ENCODE data around the gene PKP2. TPM values are rescaled to one million over a fixed set of nuclear protein-coding genes. Genes with fewer than 3 reads are reported as not detected.

Gene PKP2
- total RNA-seq, 2 experiments from 2014 or later: not detected

DNA sequence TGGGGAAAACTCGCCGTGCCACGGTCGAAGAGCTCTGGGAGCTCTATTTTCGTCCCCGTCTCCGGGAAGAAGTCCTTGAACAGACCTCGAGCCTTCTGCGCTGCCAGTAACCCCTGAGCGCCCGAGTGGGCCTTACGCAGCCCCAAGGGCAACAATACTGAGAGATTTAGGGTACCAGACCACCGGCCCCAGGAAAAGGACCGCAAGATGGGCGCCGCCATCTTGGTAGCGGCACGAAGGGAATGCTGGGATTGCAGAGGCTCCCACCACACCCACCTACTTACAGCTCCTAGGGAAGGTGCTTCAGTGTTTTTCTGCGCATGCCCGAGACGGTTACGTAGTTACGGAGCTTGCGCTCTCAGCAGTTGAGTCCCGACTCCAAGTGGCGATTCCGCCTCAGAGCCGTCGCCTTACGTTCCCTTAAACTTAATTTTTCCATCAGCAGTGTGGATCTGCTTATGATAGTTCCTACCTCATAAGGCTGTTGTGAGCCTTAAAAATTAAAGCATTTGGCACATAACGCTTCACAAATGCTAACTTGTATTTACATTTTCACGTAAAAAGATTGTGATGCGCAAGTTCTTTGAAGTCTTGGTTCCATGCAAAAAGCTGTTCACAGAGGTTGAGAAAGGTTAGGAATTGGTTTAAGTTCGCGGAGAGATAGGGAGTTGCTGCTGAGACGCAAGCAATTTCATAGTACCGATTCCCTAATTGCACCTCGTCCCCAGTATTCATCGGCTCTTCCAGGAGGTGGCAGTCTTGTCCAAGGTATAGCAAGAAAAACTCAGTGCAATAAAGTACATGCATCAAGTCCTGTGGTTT is 140.7 kb downstream of the PKP2 start, which contains the start of gene YARS2:
YARS2 (minus strand) TSS at position 244 of the 822 bp plus-strand sequence; CDS start at position 221, 23 bp downstream.
- intact Hi-C loops (cut with micrococcal nuclease; ENCODE audit: unreplicated experiment): loop anchor here (1.0 to 2.0 kb wide), 5 partner anchors 77 to 1266 kb away; partner anchors contain the start of genes ALG10 and DNM1L
- Histone ChIP-seq H3K36me3 (ENCODE audit: insufficient read depth, low read length) (peaks cover 33% of the 10 kb centered on the region), H3K9me3 (ENCODE audit: low read length) (no peaks in the 10 kb centered on the region), H4K20me1 (ENCODE audit: insufficient read depth, low read length) (0 out of 2 replicates have a peak, but pooled peaks cover 6% of the 10 kb centered on the region), H3K9me2 (ENCODE audit: insufficient read depth, low read length) (no peaks in the 10 kb centered on the region), H3K4me3 (ENCODE audit: low read depth, low read length, poor library complexity, severe bottlenecking) (peak within 1 kb of the TSS; percentile 85), H3K4me1 (ENCODE audit: insufficient read depth, low read length, poor library complexity, severe bottlenecking) (peaks cover 22% of the 10 kb centered on the region), H3K79me2 (ENCODE audit: insufficient read depth, low read depth, low read length) (peaks cover 31% of the 10 kb centered on the region), H3K4me2 (ENCODE audit: low read length) (peak within 1 kb of the TSS; percentile 97), H2AFZ (ENCODE audit: low read length) (peak within 1 kb of the TSS; percentile 100), H3K27ac (ENCODE audit: low read depth, low read length, poor library complexity, severe bottlenecking) (peak within 1 kb of the TSS; percentile 75)
- peak; percentile 99 for DNase-seq (ENCODE audit: low spot score)
- TF ChIP-seq, protein P1, sequence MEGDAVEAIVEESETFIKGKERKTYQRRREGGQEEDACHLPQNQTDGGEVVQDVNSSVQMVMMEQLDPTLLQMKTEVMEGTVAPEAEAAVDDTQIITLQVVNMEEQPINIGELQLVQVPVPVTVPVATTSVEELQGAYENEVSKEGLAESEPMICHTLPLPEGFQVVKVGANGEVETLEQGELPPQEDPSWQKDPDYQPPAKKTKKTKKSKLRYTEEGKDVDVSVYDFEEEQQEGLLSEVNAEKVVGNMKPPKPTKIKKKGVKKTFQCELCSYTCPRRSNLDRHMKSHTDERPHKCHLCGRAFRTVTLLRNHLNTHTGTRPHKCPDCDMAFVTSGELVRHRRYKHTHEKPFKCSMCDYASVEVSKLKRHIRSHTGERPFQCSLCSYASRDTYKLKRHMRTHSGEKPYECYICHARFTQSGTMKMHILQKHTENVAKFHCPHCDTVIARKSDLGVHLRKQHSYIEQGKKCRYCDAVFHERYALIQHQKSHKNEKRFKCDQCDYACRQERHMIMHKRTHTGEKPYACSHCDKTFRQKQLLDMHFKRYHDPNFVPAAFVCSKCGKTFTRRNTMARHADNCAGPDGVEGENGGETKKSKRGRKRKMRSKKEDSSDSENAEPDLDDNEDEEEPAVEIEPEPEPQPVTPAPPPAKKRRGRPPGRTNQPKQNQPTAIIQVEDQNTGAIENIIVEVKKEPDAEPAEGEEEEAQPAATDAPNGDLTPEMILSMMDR (conservative IDR thresholded peaks at IDR 0.05; ENCODE audit: low read length): peak; percentile 99
- no peak for TF ChIP-seq EZH2phosphoT487 (IDR thresholded peaks at IDR 0.05; ENCODE audit: borderline replicate concordance, low read depth, low read length)
- CTCF ChIA-PET (ENCODE audit: unreplicated experiment): interaction anchor here (0.6 to 2.0 kb wide), 11 partner anchors 11 to 1103 kb away, joined by 3 to 6 read pairs (median 4); no protein-coding TSS in a partner anchor
- BruUV-seq (replicated peaks): TSS peak; percentile 70
- POLR2A ChIA-PET: interaction anchor here (0.5 to 2.1 kb wide), 20 partner anchors 10 to 1267 kb away, joined by 3 to 13 read pairs (median 4); partner anchors contain the start of gene ALG10

GRCh38 chr12:32755051-32755653 is 141.4 kb downstream of the PKP2 start:
- Histone ChIP-seq H3K36me3 (ENCODE audit: insufficient read depth, low read length) (peaks cover 41% of the 10 kb centered on the region), H4K20me1 (ENCODE audit: insufficient read depth, low read length) (0 out of 2 replicates have a peak, but pooled peaks cover 6% of the 10 kb centered on the region), H2AFZ (ENCODE audit: low read length) (peak overlapping the region; percentile 100), H3K9me2 (ENCODE audit: insufficient read depth, low read length) (no peaks in the 10 kb centered on the region), H3K4me3 (ENCODE audit: low read depth, low read length, poor library complexity, severe bottlenecking) (peak overlapping the region; percentile 85), H3K79me2 (ENCODE audit: insufficient read depth, low read depth, low read length) (peaks cover 31% of the 10 kb centered on the region), H3K9me3 (ENCODE audit: low read length) (no peaks in the 10 kb centered on the region), H3K27ac (ENCODE audit: low read depth, low read length, poor library complexity, severe bottlenecking) (peak overlapping the region; percentile 75), H3K4me1 (ENCODE audit: insufficient read depth, low read length, poor library complexity, severe bottlenecking) (peaks cover 22% of the 10 kb centered on the region), H3K4me2 (ENCODE audit: low read length) (peak overlapping the region; percentile 87)
- intact Hi-C loops (cut with micrococcal nuclease; ENCODE audit: unreplicated experiment): loop anchor here (1.0 to 2.0 kb wide), 4 partner anchors 76 to 1267 kb away; partner anchors contain the start of genes ALG10 and DNM1L
- DNase-seq (ENCODE audit: low spot score): peak; percentile 91
- BruUV-seq (replicated peaks): no TSS peak
- no peak for TF ChIP-seq EZH2phosphoT487 (IDR thresholded peaks at IDR 0.05; ENCODE audit: borderline replicate concordance, low read depth, low read length)
- TF ChIP-seq, protein P1 (conservative IDR thresholded peaks at IDR 0.05; ENCODE audit: low read length): peak; percentile 92
- ChIA-PET POLR2A (interaction anchor here (0.7 to 2.1 kb wide), 14 partner anchors 9 to 1267 kb away, joined by 3 to 13 read pairs (median 4); partner anchors contain the start of gene ALG10), CTCF (ENCODE audit: unreplicated experiment) (interaction anchor here (0.6 to 2.0 kb wide), 13 partner anchors 9 to 1102 kb away, joined by 3 to 6 read pairs (median 4); no protein-coding TSS in a partner anchor)

Measured in OCI-LY7 (cell line).